WERI-Rb-1 (cell line): Measurements from ENCODE around the gene AFG1L.

ENCODE experiments used
- DNase-seq: peaks from one replicate; pipeline ENCODE4 v3.0.0-alpha.2; 2020
- H3K27ac ChIP-seq: fragments of 250-450 bp; sonication (Bioruptor Pico); 2 replicates; pipeline ENCODE4 v1.5.1; 2020; ENCODE audit warnings: mild to moderate bottlenecking, moderate library complexity
- H3K27me3 ChIP-seq: fragments of 250-450 bp; sonication (Bioruptor Pico); 2 replicates; pipeline ENCODE4 v1.5.1; 2021; ENCODE audit warnings: mild to moderate bottlenecking, low read depth, moderate library complexity; ENCODE audit not compliant: insufficient read depth, severe bottlenecking
- H3K36me3 ChIP-seq: fragments of 250-450 bp; sonication (Bioruptor Pico); 2 replicates; pipeline ENCODE4 v1.5.1; 2020; ENCODE audit warnings: mild to moderate bottlenecking, moderate library complexity
- H3K4me3 ChIP-seq: 2 replicates; pipeline ENCODE4 v1.5.1; 2011; ENCODE audit warnings: low read depth, mild to moderate bottlenecking, control low read depth, low read length
- H3K9me3 ChIP-seq: fragments of 250-450 bp; sonication (Bioruptor Pico); 2 replicates; pipeline ENCODE4 v1.5.1; 2021; ENCODE audit warnings: mild to moderate bottlenecking, moderate library complexity; ENCODE audit not compliant: severe bottlenecking
- TF ChIP-seq, protein P1 (sequence below): IDR thresholded peaks from 2 replicates; pipeline ENCODE4 v1.5.1; 2011; ENCODE audit warnings: low read depth, mild to moderate bottlenecking, control low read depth, inconsistent platforms, low read length

The AFG1L gene

DNA sequence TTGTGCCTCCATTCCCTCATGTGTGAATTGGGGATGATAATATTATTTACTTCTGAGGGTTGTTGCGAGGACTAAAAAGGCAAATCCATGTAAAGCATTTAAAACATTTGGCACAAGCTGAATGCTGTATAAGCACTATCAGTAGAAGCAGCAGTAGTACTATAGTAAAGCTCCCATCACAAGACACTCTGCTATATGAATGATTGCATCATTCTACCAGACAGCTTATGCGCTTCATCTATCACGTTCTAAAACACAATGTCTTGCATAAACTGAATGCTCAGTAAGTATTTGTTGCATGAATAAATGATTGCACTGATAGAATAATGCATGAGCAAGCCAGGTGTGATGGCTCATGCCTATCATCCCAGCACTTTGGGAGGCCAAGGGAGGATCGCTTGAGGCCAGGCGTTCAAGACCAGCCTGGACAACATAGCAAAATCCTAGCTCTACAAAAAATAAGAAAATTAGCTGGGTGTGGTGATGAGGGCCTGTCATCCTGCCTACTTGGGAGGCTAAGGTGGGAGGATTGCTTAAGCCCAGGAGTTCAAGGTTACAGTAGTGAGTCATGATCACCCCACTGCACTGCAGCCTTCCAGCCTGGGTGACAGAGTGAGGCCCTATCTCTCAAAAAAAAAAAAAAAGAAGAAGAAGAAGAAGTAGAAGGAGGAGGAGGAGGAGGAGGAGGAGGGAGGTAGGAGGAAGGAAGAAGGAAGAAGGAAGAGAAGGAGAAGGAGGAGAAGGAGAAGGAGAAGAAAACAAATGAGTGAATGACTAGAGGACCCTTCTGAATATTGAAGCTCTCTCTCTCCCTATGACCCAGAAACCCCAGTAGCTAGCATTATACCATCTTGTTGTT is 215.8 kb downstream of the AFG1L start:
- DNase-seq = no peak
- H3K27ac ChIP-seq = no peak overlapping the region
- TF ChIP-seq, protein P1, sequence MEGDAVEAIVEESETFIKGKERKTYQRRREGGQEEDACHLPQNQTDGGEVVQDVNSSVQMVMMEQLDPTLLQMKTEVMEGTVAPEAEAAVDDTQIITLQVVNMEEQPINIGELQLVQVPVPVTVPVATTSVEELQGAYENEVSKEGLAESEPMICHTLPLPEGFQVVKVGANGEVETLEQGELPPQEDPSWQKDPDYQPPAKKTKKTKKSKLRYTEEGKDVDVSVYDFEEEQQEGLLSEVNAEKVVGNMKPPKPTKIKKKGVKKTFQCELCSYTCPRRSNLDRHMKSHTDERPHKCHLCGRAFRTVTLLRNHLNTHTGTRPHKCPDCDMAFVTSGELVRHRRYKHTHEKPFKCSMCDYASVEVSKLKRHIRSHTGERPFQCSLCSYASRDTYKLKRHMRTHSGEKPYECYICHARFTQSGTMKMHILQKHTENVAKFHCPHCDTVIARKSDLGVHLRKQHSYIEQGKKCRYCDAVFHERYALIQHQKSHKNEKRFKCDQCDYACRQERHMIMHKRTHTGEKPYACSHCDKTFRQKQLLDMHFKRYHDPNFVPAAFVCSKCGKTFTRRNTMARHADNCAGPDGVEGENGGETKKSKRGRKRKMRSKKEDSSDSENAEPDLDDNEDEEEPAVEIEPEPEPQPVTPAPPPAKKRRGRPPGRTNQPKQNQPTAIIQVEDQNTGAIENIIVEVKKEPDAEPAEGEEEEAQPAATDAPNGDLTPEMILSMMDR = no peak

DNA sequence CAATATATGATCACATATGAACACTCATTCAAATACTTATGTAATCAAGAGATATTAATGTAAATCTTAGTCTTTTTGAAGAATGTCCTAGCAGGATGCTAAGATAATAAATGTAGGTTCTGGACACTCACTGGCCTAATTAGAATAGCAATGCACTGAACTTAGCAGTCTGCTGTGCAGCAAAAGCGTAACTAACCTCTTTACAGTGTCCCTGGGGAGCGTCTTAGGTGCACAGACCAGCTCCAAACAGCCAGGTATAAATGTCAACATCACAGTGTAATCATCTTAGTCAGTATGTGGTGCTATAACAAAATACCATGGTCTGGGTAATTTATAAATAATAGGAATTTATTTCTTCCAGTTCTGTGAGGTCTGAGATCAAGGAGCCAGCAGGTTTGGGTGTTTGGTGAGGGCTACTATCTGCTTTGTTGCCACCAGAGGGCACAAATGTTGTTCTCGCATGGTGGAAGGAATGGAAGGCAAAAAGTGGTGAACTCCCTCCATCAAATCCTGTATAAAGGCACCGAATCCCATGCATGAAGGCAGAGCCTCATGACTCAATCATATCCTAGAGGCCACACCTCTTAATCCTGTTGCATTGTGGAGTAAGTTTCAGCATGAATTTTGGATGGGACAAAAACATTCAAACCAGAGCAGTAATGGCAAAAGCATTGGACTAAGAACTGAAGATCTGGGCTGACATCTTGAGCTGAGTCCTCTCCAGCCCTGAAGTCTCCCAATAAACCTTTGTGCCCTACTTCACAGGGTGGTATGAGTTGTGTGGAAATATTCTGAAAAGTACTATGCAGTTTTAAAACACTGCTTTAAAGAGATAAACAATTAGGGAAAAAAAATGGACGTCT is 224.1 kb downstream of the AFG1L start:
- H3K27ac ChIP-seq = no peak overlapping the region
- TF ChIP-seq, protein P1 = peak; percentile 61
- H3K9me3 ChIP-seq = no peaks in the 10 kb centered on the region
- no peak for DNase-seq
- H3K27me3 ChIP-seq = no peaks in the 10 kb centered on the region
- H3K4me3 ChIP-seq = no peak overlapping the region
- no peaks in the 10 kb centered on the region for H3K36me3 ChIP-seq

More for the DNA sequence above, 215.8 kb downstream of the AFG1L start:
- Histone ChIP-seq H3K4me3 (no peak overlapping the region), H3K27me3 (no peaks in the 10 kb centered on the region), H3K36me3 (no peaks in the 10 kb centered on the region), H3K9me3 (no peaks in the 10 kb centered on the region)

- H3K36me3 ChIP-seq = no peaks in the 10 kb centered on the region
- H3K27me3 ChIP-seq = no peaks in the 10 kb centered on the region
- H3K4me3 ChIP-seq = no peak overlapping the region
- TF ChIP-seq, protein P1 = no peak
- H3K9me3 ChIP-seq = no peaks in the 10 kb centered on the region
- no peak for DNase-seq
- H3K27ac ChIP-seq = no peak overlapping the region
Observed at GRCh38 chr6:108521616-108522107, 226.8 kb downstream of the AFG1L start.

DNA sequence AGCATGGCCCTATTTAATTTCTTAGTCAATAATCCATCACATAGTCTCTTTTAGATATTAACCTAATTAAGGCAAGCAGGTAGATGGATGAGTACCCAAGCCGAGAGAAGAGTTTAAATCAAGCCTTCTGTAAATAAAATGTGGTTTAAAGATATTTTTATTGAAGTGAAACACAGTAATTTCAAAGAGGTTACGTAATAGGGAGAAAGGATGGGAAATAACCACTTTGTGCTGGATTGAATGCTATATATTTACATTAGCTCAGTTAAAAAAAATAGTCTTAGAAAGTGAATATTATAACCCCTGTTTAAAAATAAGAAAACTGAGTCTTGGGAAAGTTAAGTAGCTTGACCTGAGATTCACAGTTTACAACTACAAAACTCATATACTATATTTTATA is 228.8 kb downstream of the AFG1L start:
- Histone ChIP-seq H3K9me3 (no peaks in the 10 kb centered on the region), H3K27ac (no peak overlapping the region), H3K4me3 (no peak overlapping the region), H3K36me3 (no peaks in the 10 kb centered on the region), H3K27me3 (no peaks in the 10 kb centered on the region)
- DNase-seq = no peak
- TF ChIP-seq, protein P1 = no peak

GRCh38 chr6:108524528-108525248 is 229.8 kb downstream of the AFG1L start:
- TF ChIP-seq, protein P1 = no peak
- Histone ChIP-seq H3K9me3 (no peaks in the 10 kb centered on the region), H3K27me3 (no peaks in the 10 kb centered on the region), H3K27ac (no peak overlapping the region), H3K4me3 (no peak overlapping the region), H3K36me3 (no peaks in the 10 kb centered on the region)
- DNase-seq = no peak
